GM12892 (cell line): ENCODE data around the gene KIAA1217.

Source experiments
- POLR2A ChIP-seq: IDR thresholded peaks from 2 replicates; pipeline ENCODE4 v1.6.1; 2011; ENCODE audit warnings: low read depth, low read length, control low read depth
- TAF1 ChIP-seq: IDR thresholded peaks from 2 replicates; pipeline ENCODE4 v1.6.1; 2011; ENCODE audit warnings: low read depth, mild to moderate bottlenecking, control low read depth, low read length, borderline replicate concordance

GRCh38 chr10:24306507-24306875, 97.6 kb downstream of the KIAA1217 start:
- TF ChIP-seq POLR2A, result no peak
- no peak for TF ChIP-seq TAF1
